HepG2 (cell line): ENCODE data around the gene MRPS5. TPM values are rescaled to one million over a fixed set of nuclear protein-coding genes. Genes with fewer than 3 reads are reported as not detected.

ENCODE experiments used
- ATM ChIP-seq: fragments of 450-650 bp; IDR thresholded peaks from 2 replicates; pipeline ENCODE4 v1.7.1; 2017; ENCODE audit warnings: mild to moderate bottlenecking, borderline replicate concordance
- E2F5 ChIP-seq: sonication (generic); formaldehyde crosslinking; conservative IDR thresholded peaks from 2 replicates; pipeline ENCODE4 v1.4.0; 2020; ENCODE audit warnings: missing genetic modification reagents
- EEA1 ChIP-seq: sonication (generic); formaldehyde crosslinking; IDR thresholded peaks from 2 replicates; pipeline ENCODE4 v1.5.1; 2020; ENCODE audit warnings: mild to moderate bottlenecking, missing genetic modification reagents, borderline replicate concordance
- FOSL1 ChIP-seq: sonication (generic); formaldehyde crosslinking; IDR thresholded peaks from 2 replicates; pipeline ENCODE4 v1.9.0; 2021; ENCODE audit warnings: missing genetic modification reagents, borderline replicate concordance
- FOXP4 ChIP-seq: sonication (generic); formaldehyde crosslinking; IDR thresholded peaks from 2 replicates; pipeline ENCODE4 v1.4.0; 2020; ENCODE audit warnings: missing genetic modification reagents
- GMEB1 ChIP-seq: sonication (generic); formaldehyde crosslinking; IDR thresholded peaks from 2 replicates; pipeline ENCODE4 v1.5.1; 2020; ENCODE audit warnings: missing genetic modification reagents, mild to moderate bottlenecking, borderline replicate concordance
- JUNB ChIP-seq: sonication (generic); formaldehyde crosslinking; IDR thresholded peaks from 2 replicates; pipeline ENCODE4 v1.8.0; 2022; ENCODE audit warnings: missing genetic modification reagents, mild to moderate bottlenecking, borderline replicate concordance
- KLF16 ChIP-seq, 2 experiments: sonication (generic) in 1 of 2; formaldehyde crosslinking in 1 of 2; IDR thresholded peaks; 2 replicates each; pipeline versions ENCODE4 v1.6.1 to v1.8.0; 2016 to 2023; ENCODE audit warnings: missing genetic modification reagents in 2 of 2, missing compliant biosample characterization in 1 of 2
- NCOA1 ChIP-seq: sonication (generic); formaldehyde crosslinking; IDR thresholded peaks from 2 replicates; pipeline ENCODE4 v1.9.0; 2021; ENCODE audit warnings: missing genetic modification reagents
- SALL1 ChIP-seq: sonication (generic); formaldehyde crosslinking; IDR thresholded peaks from 2 replicates; pipeline ENCODE4 v1.8.0; 2022; ENCODE audit warnings: mild to moderate bottlenecking, missing genetic modification reagents
- SETDB1 ChIP-seq: sonication (generic); formaldehyde crosslinking; IDR thresholded peaks from 2 replicates; pipeline ENCODE4 v1.5.1; 2020; ENCODE audit warnings: missing genetic modification reagents, mild to moderate bottlenecking, borderline replicate concordance
- SKIL ChIP-seq: sonication (generic); formaldehyde crosslinking; IDR thresholded peaks from 2 replicates; pipeline ENCODE4 v1.8.0; 2022; ENCODE audit warnings: missing genetic modification reagents, mild to moderate bottlenecking, moderate library complexity, borderline replicate concordance
- TBP ChIP-seq: sonication (generic); formaldehyde crosslinking; IDR thresholded peaks from 2 replicates; pipeline ENCODE4 v1.5.0; 2020; ENCODE audit warnings: missing genetic modification reagents
- TFE3 ChIP-seq: IDR thresholded peaks from 2 replicates; pipeline ENCODE4 v1.6.1; 2016
- THAP7 ChIP-seq: sonication (generic); formaldehyde crosslinking; IDR thresholded peaks from 2 replicates; pipeline ENCODE4 v1.8.1; 2023; ENCODE audit warnings: mild to moderate bottlenecking, missing genetic modification reagents
- ZNF33B ChIP-seq: sonication (generic); formaldehyde crosslinking; IDR thresholded peaks from 2 replicates; pipeline ENCODE4 v1.5.1; 2020; ENCODE audit warnings: mild to moderate bottlenecking, missing genetic modification reagents
- ZNF34 ChIP-seq: sonication (generic); formaldehyde crosslinking; IDR thresholded peaks from 2 replicates; pipeline ENCODE4 v1.4.0; 2020; ENCODE audit warnings: mild to moderate bottlenecking, missing genetic modification reagents, borderline replicate concordance
- ZNF367 ChIP-seq: sonication (generic); formaldehyde crosslinking; IDR thresholded peaks from 2 replicates; pipeline ENCODE4 v1.4.0; 2020; ENCODE audit warnings: missing genetic modification reagents, borderline replicate concordance
- ZNF792 ChIP-seq: IDR thresholded peaks from 2 replicates; pipeline ENCODE4 v1.6.1; 2016
- polyA plus RNA-seq, 8 experiments: library from polyadenylated mRNA; depleted of rRNA in 3 of 8; stranded (reverse) in 7 of 8; unstranded in 1 of 8; fragments of >200 nt; fragmentation: Illumina TruSeq in 4 of 8; extraction: Trizol in 4 of 8; gene quantifications; 2 replicates each; pipeline versions ENCODE4 v1.2.1 to v1.2.3, GENCODE V29; 2011 to 2016; ENCODE audit warnings: low read depth in 4 of 8, missing spikeins in 1 of 8, mixed read lengths in 1 of 8; ENCODE audit not compliant: insufficient read depth in 1 of 8
- total RNA-seq, 5 experiments: library from RNA; depleted of rRNA; stranded (reverse); fragments of >200 nt; fragmentation: Illumina TruSeq; extraction: Trizol; gene quantifications; 2 replicates each; pipeline ENCODE4 v1.2.3, GENCODE V29; 2016; ENCODE audit warnings: low read depth in 1 of 5

The MRPS5 gene
- total and polyA plus RNA-seq, 2 of the 13 experiments (the other 11 are each of a cell fraction or from before 2014, with no cell fraction given): 98.8 to 134 TPM

GRCh38 chr2:95158891-95159619 lies 37.4 kb upstream of the MRPS5 start (continued):
- TF ChIP-seq TFE3 (CRISPR knock-in tag) (no peak), ZNF792 (CRISPR knock-in tag) (no peak), SKIL (CRISPR knock-in tag) (no peak), KLF16 (CRISPR knock-in tag; IDR thresholded peaks at IDR 0.05) (no peak), ZNF34 (CRISPR knock-in tag) (no peak), GMEB1 (no peak), SALL1 (CRISPR knock-in tag) (peak; percentile 28), FOXP4 (CRISPR knock-in tag) (no peak), ZNF367 (CRISPR knock-in tag) (no peak; the same call in 1 of the 2 replicates), FOSL1 (CRISPR knock-in tag) (no peak), ATM (no peak), EEA1 (0 out of 2 replicates have a peak, but pooled peaks have one; percentile 55), JUNB (CRISPR knock-in tag) (no peak), SETDB1 (CRISPR knock-in tag) (no peak), THAP7 (no peak), NCOA1 (no peak), ZNF33B (CRISPR knock-in tag) (no peak), TBP (CRISPR knock-in tag) (no peak), E2F5 (CRISPR knock-in tag) (no peak)
